ENCODE data around the gene CYP4B1.

The CYP4B1 gene

DNA sequence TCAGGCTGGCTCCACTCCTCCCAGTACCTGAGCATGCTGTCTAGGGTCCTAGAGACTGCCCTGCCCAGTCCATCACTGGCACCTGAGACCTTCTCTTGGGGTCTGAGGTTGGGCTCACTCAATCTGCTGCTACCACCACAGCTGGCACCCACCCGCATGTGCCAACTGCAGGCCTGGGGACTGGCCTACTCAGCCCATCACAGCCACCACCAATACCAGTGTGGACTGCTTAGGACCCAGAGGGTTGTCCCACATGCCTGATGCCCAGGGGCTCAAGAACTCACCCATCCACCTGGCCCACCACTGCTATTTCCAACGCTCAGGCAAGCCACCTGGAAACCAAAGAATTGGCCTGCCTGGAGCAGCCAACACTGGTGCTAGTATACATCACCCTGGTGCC lies 63.5 kb downstream of the CYP4B1 start:
- Histone ChIP-seq H3K4me3 (IDR thresholded peaks at IDR 0.05; ENCODE audit: insufficient read depth, low read depth, low read length) (no peak overlapping the region), H2AFZ (ENCODE audit: low read depth) (no peak overlapping the region), H3K4me2 (no peak overlapping the region), H3K4me1 (ENCODE audit: low read depth, poor library complexity, severe bottlenecking) (no peaks in the 10 kb centered on the region), H4K20me1 (ENCODE audit: insufficient read depth) (no peaks in the 10 kb centered on the region), H3K27ac (no peak overlapping the region), H3K36me3 (ENCODE audit: insufficient read depth) (no peaks in the 10 kb centered on the region), H3K9ac (no peak overlapping the region), H3K27me3 (ENCODE audit: insufficient read depth, low read depth) (no peaks in the 10 kb centered on the region), H3K79me2 (ENCODE audit: insufficient read depth, low read depth) (no peaks in the 10 kb centered on the region)
- TF ChIP-seq, protein P1, sequence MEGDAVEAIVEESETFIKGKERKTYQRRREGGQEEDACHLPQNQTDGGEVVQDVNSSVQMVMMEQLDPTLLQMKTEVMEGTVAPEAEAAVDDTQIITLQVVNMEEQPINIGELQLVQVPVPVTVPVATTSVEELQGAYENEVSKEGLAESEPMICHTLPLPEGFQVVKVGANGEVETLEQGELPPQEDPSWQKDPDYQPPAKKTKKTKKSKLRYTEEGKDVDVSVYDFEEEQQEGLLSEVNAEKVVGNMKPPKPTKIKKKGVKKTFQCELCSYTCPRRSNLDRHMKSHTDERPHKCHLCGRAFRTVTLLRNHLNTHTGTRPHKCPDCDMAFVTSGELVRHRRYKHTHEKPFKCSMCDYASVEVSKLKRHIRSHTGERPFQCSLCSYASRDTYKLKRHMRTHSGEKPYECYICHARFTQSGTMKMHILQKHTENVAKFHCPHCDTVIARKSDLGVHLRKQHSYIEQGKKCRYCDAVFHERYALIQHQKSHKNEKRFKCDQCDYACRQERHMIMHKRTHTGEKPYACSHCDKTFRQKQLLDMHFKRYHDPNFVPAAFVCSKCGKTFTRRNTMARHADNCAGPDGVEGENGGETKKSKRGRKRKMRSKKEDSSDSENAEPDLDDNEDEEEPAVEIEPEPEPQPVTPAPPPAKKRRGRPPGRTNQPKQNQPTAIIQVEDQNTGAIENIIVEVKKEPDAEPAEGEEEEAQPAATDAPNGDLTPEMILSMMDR (conservative IDR thresholded peaks at IDR 0.05; ENCODE audit: low read depth, low read length) = no peak

All from KMS-11 (cell line).